AG04450 (cell line): ENCODE measurements around the gene PRCC. TPM values are rescaled to one million over a fixed set of nuclear protein-coding genes. Genes with fewer than 3 reads are reported as not detected.

ENCODE experiments used
- CTCF ChIA-PET: fragments of 300-600, 350-600 bp; formaldehyde crosslinking; extraction: SDS; loops from one replicate; lab custom pipeline; 2022; ENCODE audit warnings: antibody characterized with exemption, inconsistent platforms; lab: Charles Lee
- POLR2A ChIA-PET: fragments of 350-600 bp; formaldehyde crosslinking; extraction: SDS; loops from one replicate; lab custom pipeline; 2021; ENCODE audit warnings: antibody characterized with exemption, inconsistent platforms; lab: Yijun Ruan, JAX
- DNase-seq: peaks from one replicate; pipeline ENCODE4 v3.0.0-alpha.2; 2011; ENCODE audit warnings: low read depth, low spot score
- H3K27ac ChIP-seq: one replicate; pipeline ENCODE4 v1.5.1; 2012; ENCODE audit warnings: low read depth, low read length, control low read depth
- H3K27me3 ChIP-seq: one replicate; pipeline ENCODE4 v1.6.0; 2012; ENCODE audit warnings: low read length; ENCODE audit not compliant: control insufficient read depth, insufficient read depth
- H3K4me3 ChIP-seq: 2 replicates; pipeline ENCODE4 v1.5.1; 2011; ENCODE audit warnings: mild to moderate bottlenecking, low read depth, low read length, control low read depth
- H3K9me3 ChIP-seq: 2 replicates; pipeline ENCODE4 v1.5.1; 2012; ENCODE audit warnings: low read length; ENCODE audit not compliant: control insufficient read depth, insufficient read depth
- CTCF ChIP-seq: IDR thresholded peaks from 2 replicates; pipeline ENCODE4 v1.5.1; 2011; ENCODE audit warnings: low read depth, low read length, control low read depth, inconsistent platforms
- polyA plus RNA-seq: library from polyadenylated mRNA; depleted of rRNA; stranded (reverse); fragments of >200 nt; gene quantifications from 2 replicates; pipeline ENCODE4 v1.2.3, GENCODE V29; 2011

The PRCC gene
- polyA plus RNA-seq, 1 experiment: 51.1 TPM

- DNase-seq: no peak
- no peak for TF ChIP-seq CTCF
These were observed 29.2 kb downstream of the PRCC start for GRCh38 chr1:156796340-156797097.

GRCh38 chr1:156797212-156797871 lies 30.0 kb downstream of the PRCC start:
- TF ChIP-seq CTCF: peak; percentile 94
- CTCF ChIA-PET: interaction anchor here (0.7 to 10.5 kb wide), 19 partner anchors 10 to 130 kb away, joined by 3 to 108 read pairs (median 9); partner anchors contain the start of genes INSRR, LRRC71, METTL25B and MRPL24
- H3K9me3 ChIP-seq: no peaks in the 10 kb centered on the region
- POLR2A ChIA-PET: interaction anchor here (0.8 kb wide), 1 partner anchor 30 kb away, joined by 3 read pairs; the partner anchor contains the start of gene PRCC
- peak; percentile 26 for DNase-seq
- no peak overlapping the region for H3K27ac ChIP-seq
- no peak overlapping the region for H3K4me3 ChIP-seq
- no peaks in the 10 kb centered on the region for H3K27me3 ChIP-seq

More at GRCh38 chr1:156796340-156797097, 29.2 kb downstream of the PRCC start:
- Histone ChIP-seq H3K4me3 (no peak overlapping the region), H3K27me3 (no peaks in the 10 kb centered on the region), H3K9me3 (no peaks in the 10 kb centered on the region), H3K27ac (no peak overlapping the region)
- ChIA-PET CTCF (interaction anchor here (0.7 to 10.5 kb wide), 18 partner anchors 9 to 131 kb away, joined by 3 to 108 read pairs (median 10); partner anchors contain the start of genes INSRR, LRRC71, METTL25B and NTRK1), POLR2A (no interaction called here)

GRCh38 chr1:156801409-156802121 lies 34.2 kb downstream of the PRCC start:
- POLR2A ChIA-PET: interaction anchor here (1.4 to 1.6 kb wide), 2 partner anchors 34 to 73 kb away, joined by 3 to 5 read pairs; partner anchors contain the start of genes METTL25B and PRCC
- peak; percentile 35 for TF ChIP-seq CTCF
- Histone ChIP-seq H3K27me3 (no peaks in the 10 kb centered on the region), H3K4me3 (no peak overlapping the region), H3K27ac (peak overlapping the region; percentile 21), H3K9me3 (no peaks in the 10 kb centered on the region)
- CTCF ChIA-PET: interaction anchor here (1.3 to 10.5 kb wide), 5 partner anchors 21 to 90 kb away, joined by 3 to 108 read pairs (median 9); partner anchors contain the start of genes INSRR, NTRK1 and PEAR1
- no peak for DNase-seq

- H3K27ac ChIP-seq: no peak overlapping the region
- H3K9me3 ChIP-seq: no peaks in the 10 kb centered on the region
- POLR2A ChIA-PET: no interaction called here
- DNase-seq: no peak
- CTCF ChIA-PET: interaction anchor here (0.8 to 10.5 kb wide), 4 partner anchors 36 to 125 kb away, joined by 3 to 108 read pairs (median 6); partner anchors contain the start of gene PEAR1
- no peaks in the 10 kb centered on the region for H3K27me3 ChIP-seq
- TF ChIP-seq CTCF: no peak
- no peak overlapping the region for H3K4me3 ChIP-seq
These were observed 35.1 kb downstream of the PRCC start for GRCh38 chr1:156802421-156802935.
